HG03025 (cell line): ENCODE data around the gene CRELD2.
"Not testable (repeated sequence)": the region's sequence is repeated elsewhere in the genome, so short reads cannot be mapped to it uniquely, and the experiment has no call there.

Experiments
- ATAC-seq: cut with Tn5 transposase; IDR thresholded peaks from one replicate; pipeline ENCODE4 v1.9.1; 2021; ENCODE audit warnings: mild to moderate bottlenecking, moderate library complexity; ENCODE audit not compliant: unreplicated experiment, low FRiP score

The CRELD2 gene

GRCh38 chr22:49942565-49943404 lies 24.4 kb downstream of the CRELD2 start:
- no peak for ATAC-seq

DNA sequence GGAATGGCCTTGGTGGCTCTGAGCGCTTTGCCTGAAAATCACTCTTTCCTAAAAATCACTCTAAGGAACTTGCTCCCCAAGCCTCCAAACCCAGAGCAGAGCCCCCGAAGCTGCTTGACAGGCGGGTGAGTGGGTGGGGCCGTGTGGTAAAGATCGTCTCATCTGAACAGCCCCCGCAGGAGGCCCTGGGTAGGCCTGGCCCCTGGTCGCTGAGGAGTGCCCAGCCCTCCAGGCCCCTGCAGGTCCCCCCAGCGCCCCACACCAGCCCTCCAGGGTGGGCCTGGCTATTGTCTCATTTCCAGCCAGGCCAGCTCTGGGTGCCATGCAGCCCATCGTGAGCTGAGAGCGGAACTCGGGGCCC lies 25.0 kb downstream of the CRELD2 start:
- no peak for ATAC-seq

DNA sequence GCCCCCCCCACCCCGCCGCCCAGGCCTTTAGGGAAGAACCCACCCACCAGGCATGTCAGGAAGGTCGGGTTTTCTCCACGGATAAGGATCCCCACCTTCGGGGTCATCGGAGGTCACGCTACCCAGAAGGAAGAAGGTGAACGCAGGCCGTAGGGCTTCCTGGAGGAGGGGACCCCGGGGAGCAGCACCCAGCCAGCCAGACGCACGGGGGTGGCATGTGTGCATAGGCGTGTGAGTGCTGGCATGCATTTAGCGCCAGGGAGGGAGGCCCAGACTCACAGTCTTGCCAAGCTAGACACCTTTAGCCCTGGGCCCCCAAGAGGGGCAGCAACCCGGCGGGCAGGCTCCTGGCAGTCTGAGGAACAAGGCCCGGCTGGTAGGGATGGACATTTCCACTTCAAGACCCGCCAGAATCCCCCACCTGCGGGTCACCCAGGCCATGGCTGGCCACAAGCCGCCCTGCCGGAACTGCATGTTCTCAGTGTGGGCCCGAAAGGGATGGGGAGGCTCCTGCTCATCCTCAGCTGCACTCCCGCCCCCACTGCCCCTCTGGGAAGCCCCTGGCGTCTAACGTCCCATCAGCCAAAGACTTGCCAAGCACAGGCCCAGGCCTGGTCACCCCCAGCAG lies 25.5 kb downstream of the CRELD2 start:
- ATAC-seq = no peak

GRCh38 chr22:49944399-49944891 lies 26.0 kb downstream of the CRELD2 start:
- ATAC-seq = no peak

DNA sequence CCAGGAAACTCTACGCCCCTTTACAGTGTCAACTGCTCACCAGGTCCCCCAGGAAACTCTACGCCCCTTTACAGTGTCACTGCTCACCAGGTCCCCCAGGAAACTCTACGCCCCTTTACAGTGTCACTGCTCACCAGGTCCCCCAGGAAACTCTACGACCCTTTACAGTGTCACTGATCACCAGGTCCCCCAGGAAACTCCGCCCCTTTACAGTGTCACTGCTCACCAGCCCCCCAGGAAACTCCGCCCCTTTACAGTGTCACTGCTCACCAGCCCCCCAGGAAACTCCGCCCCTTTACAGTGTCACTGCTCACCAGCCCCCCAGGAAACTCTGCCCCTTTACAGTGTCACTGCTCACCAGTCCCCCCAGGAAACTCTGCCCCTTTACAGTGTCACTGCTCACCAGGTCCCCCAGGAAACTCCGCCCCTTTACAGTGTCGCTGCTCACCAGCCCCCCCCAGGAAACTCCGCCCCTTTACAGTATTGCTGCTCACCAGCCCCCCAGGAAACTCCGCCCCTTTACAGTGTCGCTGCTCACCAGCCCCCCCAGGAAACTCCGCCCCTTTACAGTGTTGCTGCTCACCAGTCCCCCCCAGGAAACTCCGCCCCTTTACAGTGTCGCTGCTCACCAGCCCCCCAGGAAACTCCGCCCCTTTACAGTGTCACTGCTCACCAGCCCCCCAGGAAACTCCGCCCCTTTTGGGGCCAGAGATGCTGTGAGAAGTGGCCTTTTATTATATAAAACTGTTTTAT lies 26.8 kb downstream of the CRELD2 start:
- not testable (repeated sequence) for ATAC-seq

DNA sequence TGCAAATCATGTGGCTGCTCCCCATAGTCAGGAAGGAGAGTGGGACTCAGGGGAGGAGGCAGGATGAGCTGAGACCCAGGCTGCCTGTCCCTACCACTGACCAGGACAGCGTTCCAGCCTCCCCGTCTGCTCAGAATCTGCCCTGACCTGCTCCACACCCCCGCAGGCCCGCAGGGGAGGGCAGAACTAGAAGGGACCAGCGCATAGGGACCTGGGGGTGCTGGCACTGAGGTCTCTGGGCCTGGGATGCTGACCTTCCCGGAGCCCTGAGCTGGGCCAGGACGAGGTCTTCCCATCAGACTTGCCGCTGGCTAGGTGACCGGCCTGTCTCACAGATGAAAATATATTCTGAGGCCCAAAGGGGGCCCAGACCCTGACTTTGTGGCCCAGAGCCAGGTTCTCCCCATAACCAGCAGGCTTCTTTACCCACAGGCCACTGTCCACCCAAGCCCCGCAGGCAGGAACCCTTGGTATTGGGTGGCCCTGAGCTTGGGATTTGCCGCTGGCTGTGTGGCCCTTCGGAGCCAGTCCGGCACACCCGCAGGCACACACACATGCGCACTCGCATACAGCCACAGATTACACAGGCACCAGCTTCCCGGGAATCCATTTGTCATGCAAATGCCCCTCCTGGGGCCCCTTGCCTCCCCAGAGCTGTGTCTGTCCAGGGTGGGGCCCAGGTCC lies 28.3 kb downstream of the CRELD2 start:
- ATAC-seq = no peak

GRCh38 chr22:49947296-49947622 lies 28.8 kb downstream of the CRELD2 start:
- no peak for ATAC-seq

- no peak for ATAC-seq
These were observed 29.9 kb downstream of the CRELD2 start for GRCh38 chr22:49948116-49948957.

- ATAC-seq = no peak
These were observed 30.8 kb downstream of the CRELD2 start for GRCh38 chr22:49948958-49949913.

DNA sequence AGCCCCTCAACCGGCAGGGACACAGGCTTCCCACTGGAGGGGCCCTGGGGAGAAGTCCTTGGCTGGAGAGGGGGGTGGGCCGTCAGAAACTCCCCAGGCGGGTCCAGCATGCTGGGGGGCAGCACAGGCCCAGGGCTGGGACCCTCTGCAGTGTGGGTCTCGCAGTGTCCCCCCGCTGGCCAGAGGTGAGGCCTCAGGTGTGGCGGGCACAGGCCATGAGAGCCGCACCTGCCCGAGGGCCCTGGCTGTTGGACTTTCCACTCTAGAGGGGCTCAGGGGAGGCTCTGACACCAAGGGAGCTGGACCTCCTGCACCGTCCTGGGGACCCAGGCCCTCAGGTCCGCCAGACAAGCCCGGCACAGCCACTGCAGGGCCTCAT lies 31.5 kb downstream of the CRELD2 start:
- ATAC-seq = no peak

- no peak for ATAC-seq
These were observed 32.1 kb downstream of the CRELD2 start for GRCh38 chr22:49950396-49950994.

DNA sequence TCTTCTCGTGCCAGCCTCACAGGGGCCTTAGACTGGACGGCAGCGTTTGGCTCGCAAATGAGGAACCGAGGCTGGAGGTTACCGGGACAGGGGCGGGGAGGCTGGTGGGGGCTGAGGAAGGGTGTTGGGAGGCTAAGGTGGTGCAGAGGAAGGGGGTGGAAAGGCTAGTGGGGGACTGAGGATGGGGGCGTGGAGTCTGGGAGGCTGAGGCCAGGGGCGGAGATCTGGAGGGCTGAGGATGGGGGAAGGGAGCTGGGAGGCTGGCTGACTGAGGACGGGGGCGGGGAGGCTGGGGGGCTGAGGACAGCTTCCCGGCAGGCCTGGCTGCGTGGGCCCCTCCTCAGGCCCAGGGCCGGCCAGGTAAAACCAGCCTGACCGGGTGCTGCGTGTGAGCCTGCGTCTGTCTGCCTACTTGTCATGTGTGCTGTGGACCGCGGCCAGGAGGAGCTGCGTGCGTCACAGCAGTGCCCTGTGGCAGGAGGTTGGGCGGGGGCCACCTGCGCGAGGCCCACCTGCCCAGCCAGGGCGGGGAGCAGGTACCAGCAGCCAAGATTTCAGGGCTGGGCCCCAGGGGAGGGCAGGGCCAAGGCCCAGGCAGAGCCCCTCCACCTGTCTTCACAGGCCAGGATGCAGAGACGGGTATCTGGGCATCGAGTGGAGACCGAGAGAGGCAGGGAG lies 32.7 kb downstream of the CRELD2 start:
- ATAC-seq = no peak

DNA sequence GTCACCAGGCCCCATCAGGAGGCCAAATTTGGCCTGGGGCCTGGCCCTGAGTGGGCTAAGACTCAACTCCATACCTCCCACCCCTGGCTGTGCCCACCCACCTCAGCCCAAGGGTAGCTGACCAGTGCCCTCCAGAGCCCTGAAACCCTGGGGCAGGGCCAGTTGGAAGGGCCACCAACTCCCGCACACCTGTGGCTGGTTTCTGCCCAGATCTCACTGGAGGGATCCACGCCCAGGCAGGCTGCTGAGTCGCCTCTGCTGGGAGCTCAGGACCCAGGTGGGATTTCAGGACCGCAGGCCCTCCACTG lies 33.2 kb downstream of the CRELD2 start:
- ATAC-seq = no peak

DNA sequence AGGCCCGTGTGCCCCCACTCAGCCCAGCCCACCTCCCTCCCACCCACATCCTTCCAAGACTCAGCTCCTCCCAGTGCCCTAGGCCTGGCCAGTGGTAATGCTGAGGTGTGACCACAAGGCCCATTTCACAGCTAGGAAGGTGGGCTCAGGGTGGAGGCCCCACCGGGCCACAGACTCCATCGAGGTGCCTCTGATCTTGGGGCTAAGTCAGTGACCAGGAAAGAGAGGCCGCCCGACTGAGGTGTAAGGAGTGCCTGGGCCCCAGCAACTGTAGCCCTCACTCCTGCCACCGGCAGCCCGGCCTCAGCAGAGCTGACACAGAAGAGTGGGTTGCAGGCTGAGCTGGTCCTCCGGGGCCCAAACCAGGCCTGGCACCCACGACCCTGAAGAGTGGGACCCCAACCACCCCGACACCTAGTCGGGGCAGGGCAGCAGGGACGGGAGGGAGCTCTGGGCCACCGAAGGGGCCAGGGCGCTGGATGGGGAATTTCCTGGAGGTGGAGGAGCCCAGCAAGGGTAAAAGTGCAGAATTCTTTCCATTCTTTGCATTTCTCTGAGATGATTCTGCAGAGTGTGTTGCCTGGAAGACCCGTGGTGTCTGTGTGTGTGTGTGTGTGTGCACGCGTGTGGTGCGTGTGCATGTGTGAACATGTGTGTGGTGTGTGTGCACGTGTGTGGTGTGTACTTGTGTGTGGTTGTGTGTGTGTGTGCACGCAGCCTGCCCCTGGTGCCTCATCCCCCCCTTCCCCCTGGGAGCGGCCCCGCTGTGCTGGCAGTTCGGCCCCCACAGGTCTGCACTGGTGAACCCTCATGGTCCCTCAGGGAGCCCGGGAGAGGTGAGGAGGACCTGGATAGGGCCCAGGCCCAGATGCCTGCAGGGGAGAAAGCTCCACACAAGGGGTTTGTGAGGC lies 33.8 kb downstream of the CRELD2 start:
- ATAC-seq = no peak

DNA sequence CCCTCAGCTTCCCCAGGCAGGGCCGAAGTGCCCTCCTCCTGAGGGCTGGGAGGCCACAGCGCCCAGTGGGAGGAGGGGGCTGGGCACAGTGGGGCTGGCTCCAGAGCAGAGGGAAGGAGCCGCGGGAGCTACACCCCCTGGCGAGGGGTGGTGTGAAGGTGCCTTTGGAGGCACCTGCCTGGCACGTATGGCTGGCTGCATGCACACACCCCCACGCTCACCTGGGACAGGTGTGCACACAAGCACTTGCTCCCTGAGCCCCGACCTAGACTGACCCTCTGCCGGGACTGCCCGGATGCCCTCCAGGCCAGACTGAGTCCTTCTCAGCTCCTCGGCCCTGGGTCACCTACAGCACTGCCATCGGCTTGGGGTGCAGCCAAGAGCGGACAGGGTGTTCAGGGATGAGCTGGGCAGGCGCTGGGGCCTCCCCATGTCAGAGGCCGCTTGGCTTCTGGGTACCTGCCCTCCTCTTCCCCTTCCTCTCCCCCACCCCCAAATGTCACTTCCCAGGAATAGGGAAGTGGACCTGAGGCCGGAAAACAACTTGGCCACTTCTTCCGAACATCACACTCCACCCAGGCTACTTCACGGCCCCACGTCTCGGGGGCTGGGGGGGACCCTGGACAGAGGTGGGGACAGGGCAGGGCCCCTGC lies 34.7 kb downstream of the CRELD2 start:
- no peak for ATAC-seq

GRCh38 chr22:49953680-49954344 lies 35.4 kb downstream of the CRELD2 start:
- no peak for ATAC-seq
